Breast epithelium (tissue), 3 donors: ENCODE measurements around the gene RALGPS2.

Source experiments
- CTCF ChIP-seq, 3 donors: fragments of 450-650 bp; IDR thresholded peaks; one replicate each; pipeline ENCODE4 v1.5.1; 2016 to 2017; ENCODE audit warnings: antibody characterized with exemption in 3 of 3, mild to moderate bottlenecking in 3 of 3, moderate library complexity in 3 of 3
- POLR2A ChIP-seq: fragments of 450-650 bp; IDR thresholded peaks from one replicate; pipeline ENCODE4 v1.6.1; 2016; ENCODE audit warnings: antibody characterized with exemption, mild to moderate bottlenecking, moderate library complexity
- POLR2AphosphoS5 ChIP-seq, 3 donors: sonication (generic); formaldehyde crosslinking; IDR thresholded peaks; one replicate each; pipeline ENCODE4 v1.6.1; 2017; ENCODE audit warnings: antibody characterized with exemption in 3 of 3

- TF ChIP-seq CTCF (IDR thresholded peaks at IDR 0.05) (no peak), POLR2AphosphoS5 (IDR thresholded peaks at IDR 0.05) (no peak), POLR2A (no peak)
Measured at GRCh38 chr1:178686407-178686806, 38.6 kb upstream of the RALGPS2 start.
